Stomach (tissue), 9 donors: ENCODE results near the gene CCNI. TPM values are rescaled to one million over a fixed set of nuclear protein-coding genes. Genes with fewer than 3 reads are reported as not detected.
"Not testable (repeated sequence)": the region's sequence is repeated elsewhere in the genome, so short reads cannot be mapped to it uniquely, and the experiment has no call there.

ENCODE experiments used
- DNase-seq, 2 donors: peaks; one replicate each; pipeline versions ENCODE4 v3.0.0 to v3.0.0-alpha.2; 2013 to 2019
- H3K27ac ChIP-seq, 5 donors: fragments of 200-600 bp in 4 of 5; sonication (generic) in 4 of 5; one replicate each; pipeline ENCODE4 v1.5.1; 2013 to 2019; ENCODE audit warnings: mild to moderate bottlenecking in 1 of 5, moderate library complexity in 1 of 5
- H3K27me3 ChIP-seq, 3 donors: fragments of 200-600 bp; sonication (generic); one replicate each; pipeline ENCODE4 v1.5.1; 2017 to 2019; ENCODE audit warnings: mixed run types in 1 of 3
- H3K36me3 ChIP-seq, 4 donors: fragments of 200-600 bp; sonication (generic); 1 replicate in 3 of 4; 2 replicates in 1 of 4; pipeline ENCODE4 v1.5.1; 2016 to 2019
- H3K4me1 ChIP-seq, 4 donors: fragments of 200-600 bp; sonication (generic); one replicate each; pipeline ENCODE4 v1.5.1; 2016 to 2019
- H3K4me3 ChIP-seq, 4 donors: fragments of 200-600 bp; sonication (generic) in 3 of 4; one replicate each; pipeline ENCODE4 v1.5.1; 2016 to 2019; ENCODE audit warnings: mild to moderate bottlenecking in 1 of 4
- H3K9me3 ChIP-seq, 4 donors: fragments of 200-600 bp; sonication (generic); one replicate each; pipeline ENCODE4 v1.5.1; 2016 to 2019
- EP300 ChIP-seq: sonication (generic); formaldehyde crosslinking; IDR thresholded peaks from one replicate; pipeline ENCODE4 v1.6.1; 2017; ENCODE audit warnings: antibody characterized with exemption
- POLR2A ChIP-seq, 4 donors: fragments of 450-650 bp; IDR thresholded peaks; one replicate each; pipeline ENCODE4 v1.6.1; 2016; ENCODE audit warnings: antibody characterized with exemption in 4 of 4, control low read depth in 2 of 4, mild to moderate bottlenecking in 1 of 4, moderate library complexity in 1 of 4
- POLR2AphosphoS5 ChIP-seq, 3 donors: sonication (generic); formaldehyde crosslinking; IDR thresholded peaks; one replicate each; pipeline ENCODE4 v1.6.1; 2016; ENCODE audit warnings: antibody characterized with exemption in 3 of 3
- WGBS, 5 donors: extraction: QIAGEN DNeasy Blood & Tissue Kit in 3 of 5; methylation state at CpG; one replicate each; pipeline versions ENCODE4 v1.1.5 to v1.1.7; 2013 to 2018; 5-methylcytosine and 5-hydroxymethylcytosine counted together
- intact Hi-C: fragments of 100-400 bp; cut with DNase I; formaldehyde crosslinking; loops from one replicate; pipeline ENCODE4 v1.15.1; 2023; ENCODE audit warnings: low total_unique reads
- polyA plus RNA-seq, 3 donors: library from polyadenylated mRNA; stranded (reverse); fragments of 200-250 nt; gene quantifications; one replicate each; pipeline ENCODE4 v1.2.3, GENCODE V29; 2013
- total RNA-seq, 5 donors: library from RNA; depleted of rRNA; stranded (reverse); fragments of >200 nt; gene quantifications; one replicate each; pipeline versions ENCODE4 v1.1.0 to v1.2.3, GENCODE V29; 2014 to 2016
- TF ChIP-seq, protein P1 (sequence below), 7 experiments: fragments of 450-650 bp in 4 of 7; fragments of 200-600 bp in 3 of 7; sonication (generic) in 3 of 7; IDR thresholded peaks; one replicate each; pipeline ENCODE4 v1.5.1; 2016 to 2019; ENCODE audit warnings: antibody characterized with exemption in 7 of 7, control low read depth in 2 of 7, mild to moderate bottlenecking in 1 of 7
- donor health status: healthy with polysubstance abuse.
- donor health status: Bipolar disorder and iron deficiency.
- donor health status: healthy.

The CCNI gene
- total and polyA plus RNA-seq, 8 donors: 43.4 to 278 (median 144) TPM

- no peak overlapping the region for H3K4me3 ChIP-seq
- DNase-seq: no peak
- H3K36me3 ChIP-seq: peaks cover 10 to 29% (median 22%) of the 10 kb centered on the region in 4 donors
- H3K27ac ChIP-seq: no peak overlapping the region
- TF ChIP-seq POLR2AphosphoS5 (IDR thresholded peaks at IDR 0.05): no peak
- no peak for TF ChIP-seq EP300
- TF ChIP-seq POLR2A (IDR thresholded peaks at IDR 0.05): no peak
- TF ChIP-seq, protein P1, sequence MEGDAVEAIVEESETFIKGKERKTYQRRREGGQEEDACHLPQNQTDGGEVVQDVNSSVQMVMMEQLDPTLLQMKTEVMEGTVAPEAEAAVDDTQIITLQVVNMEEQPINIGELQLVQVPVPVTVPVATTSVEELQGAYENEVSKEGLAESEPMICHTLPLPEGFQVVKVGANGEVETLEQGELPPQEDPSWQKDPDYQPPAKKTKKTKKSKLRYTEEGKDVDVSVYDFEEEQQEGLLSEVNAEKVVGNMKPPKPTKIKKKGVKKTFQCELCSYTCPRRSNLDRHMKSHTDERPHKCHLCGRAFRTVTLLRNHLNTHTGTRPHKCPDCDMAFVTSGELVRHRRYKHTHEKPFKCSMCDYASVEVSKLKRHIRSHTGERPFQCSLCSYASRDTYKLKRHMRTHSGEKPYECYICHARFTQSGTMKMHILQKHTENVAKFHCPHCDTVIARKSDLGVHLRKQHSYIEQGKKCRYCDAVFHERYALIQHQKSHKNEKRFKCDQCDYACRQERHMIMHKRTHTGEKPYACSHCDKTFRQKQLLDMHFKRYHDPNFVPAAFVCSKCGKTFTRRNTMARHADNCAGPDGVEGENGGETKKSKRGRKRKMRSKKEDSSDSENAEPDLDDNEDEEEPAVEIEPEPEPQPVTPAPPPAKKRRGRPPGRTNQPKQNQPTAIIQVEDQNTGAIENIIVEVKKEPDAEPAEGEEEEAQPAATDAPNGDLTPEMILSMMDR (IDR thresholded peaks at IDR 0.05): no peak
- no peaks in the 10 kb centered on the region for H3K9me3 ChIP-seq
- H3K4me1 ChIP-seq: peaks cover 0 to 15% (median 5%) of the 10 kb centered on the region in 4 donors
- intact Hi-C loops: loop anchor here (10.0 kb wide), 1 partner anchor 95 kb away; the partner anchor contains the start of gene SEPTIN11
- no peaks in the 10 kb centered on the region for H3K27me3 ChIP-seq
- WGBS, 5 donors: 76 to 96% (median 94%) methylated on average over 2 of the region's 2 CpGs
Measured at GRCh38 chr4:77039796-77040195, 36.0 kb downstream of the CCNI start.

DNA sequence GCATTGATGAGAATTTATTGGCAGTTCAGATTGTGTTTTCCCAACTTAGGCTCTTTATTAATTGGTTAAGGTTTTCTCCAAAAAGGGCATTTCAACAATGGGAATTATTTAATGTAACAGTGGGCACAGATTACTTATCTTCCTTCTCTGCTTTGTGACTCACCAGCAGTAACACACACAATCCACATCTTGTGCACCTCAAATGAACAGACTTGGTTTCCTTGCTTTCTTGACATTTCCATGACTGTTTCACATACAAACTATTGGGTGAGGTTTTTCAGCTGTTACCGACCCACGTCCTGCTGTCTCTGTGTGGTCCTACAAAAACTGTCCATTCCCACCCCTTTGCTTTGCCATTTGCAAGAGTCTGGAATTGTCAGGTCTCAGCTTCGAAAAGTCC lies 38.1 kb downstream of the CCNI start:
- no peak for TF ChIP-seq EP300
- TF ChIP-seq, protein P1 (IDR thresholded peaks at IDR 0.05): no peak
- TF ChIP-seq POLR2AphosphoS5 (IDR thresholded peaks at IDR 0.05): no peak
- H3K27ac ChIP-seq: no peak overlapping the region
- peaks cover 10 to 49% (median 42%) of the 10 kb centered on the region in 4 donors for H3K36me3 ChIP-seq
- H3K4me1 ChIP-seq: no peaks in the 10 kb centered on the region
- 84 to 89% (median 86%) methylated on average over 3 of the region's 3 CpGs for WGBS, 5 donors
- no peak for DNase-seq
- H3K27me3 ChIP-seq: no peaks in the 10 kb centered on the region
- no peak overlapping the region for H3K4me3 ChIP-seq
- no peaks in the 10 kb centered on the region for H3K9me3 ChIP-seq
- intact Hi-C loops: loop anchor here (10.0 kb wide), 1 partner anchor 93 kb away; the partner anchor contains the start of gene SEPTIN11

- intact Hi-C loops: loop anchor here (10.0 kb wide), 1 partner anchor 92 kb away; the partner anchor contains the start of gene SEPTIN11
Measured at GRCh38 chr4:77037168-77037567, 38.6 kb downstream of the CCNI start.

DNA sequence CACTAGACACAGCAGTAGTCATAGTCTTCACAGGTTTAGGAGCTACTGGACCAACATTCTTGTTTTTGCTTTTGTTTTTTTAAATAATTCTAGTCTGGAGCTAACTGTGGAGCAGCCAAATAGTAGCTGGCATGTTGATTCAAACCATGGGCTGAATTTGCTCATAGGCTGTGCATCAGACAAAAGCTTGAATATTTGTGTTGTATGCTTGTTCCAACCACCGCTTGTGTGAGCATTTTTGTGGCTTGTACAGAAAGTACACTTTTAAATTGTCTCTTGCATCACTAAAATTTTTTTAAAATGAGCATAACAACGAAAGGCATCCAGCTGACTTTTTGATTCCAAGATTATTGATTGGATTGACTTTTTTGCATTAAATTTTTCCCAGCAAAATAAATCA lies 39.6 kb downstream of the CCNI start:
- intact Hi-C loops: loop anchor here (10.0 kb wide), 1 partner anchor 91 kb away; the partner anchor contains the start of gene SEPTIN11
- H3K27me3 ChIP-seq: no peaks in the 10 kb centered on the region
- H3K4me1 ChIP-seq: no peaks in the 10 kb centered on the region
- H3K4me3 ChIP-seq: no peak overlapping the region
- peaks cover 10 to 62% (median 55%) of the 10 kb centered on the region in 4 donors for H3K36me3 ChIP-seq
- no peak overlapping the region for H3K27ac ChIP-seq
- no peak for TF ChIP-seq POLR2AphosphoS5 (IDR thresholded peaks at IDR 0.05)
- no peak for TF ChIP-seq EP300
- no peak for TF ChIP-seq POLR2A (IDR thresholded peaks at IDR 0.05)
- TF ChIP-seq, protein P1 (IDR thresholded peaks at IDR 0.05): no peak
- DNase-seq: no peak
- 68 to 89% (median 85%) methylated on average over 2 of the region's 2 CpGs for WGBS, 5 donors
- no peaks in the 10 kb centered on the region for H3K9me3 ChIP-seq

More at GRCh38 chr4:77037168-77037567, 38.6 kb downstream of the CCNI start:
- not testable (repeated sequence) for H3K4me3 ChIP-seq, H3K27me3 ChIP-seq, DNase-seq, H3K9me3 ChIP-seq, H3K4me1 ChIP-seq, H3K27ac ChIP-seq
- WGBS, 5 donors: 97 to 98% (median 98%) methylated on average over 5 of the region's 5 CpGs
- peaks cover 10 to 53% (median 46%) of the 10 kb centered on the region in 4 donors for H3K36me3 ChIP-seq

- Histone ChIP-seq H3K27ac (no peak overlapping the region), H3K4me3 (no peak overlapping the region), H3K36me3 (peaks cover 19 to 73% (median 66%) of the 10 kb centered on the region in 4 donors), H3K27me3 (no peaks in the 10 kb centered on the region), H3K9me3 (no peaks in the 10 kb centered on the region), H3K4me1 (no peaks in the 10 kb centered on the region)
- no peak for DNase-seq
- WGBS, 5 donors: 96 to 100% (median 97%) methylated on average over 1 of the region's 1 CpG
- intact Hi-C loops: loop anchor here (10.0 kb wide), 1 partner anchor 90 kb away; the partner anchor contains the start of gene SEPTIN11
- TF ChIP-seq EP300: no peak
- no peak for TF ChIP-seq POLR2A (IDR thresholded peaks at IDR 0.05)
- no peak for TF ChIP-seq POLR2AphosphoS5 (IDR thresholded peaks at IDR 0.05)
- TF ChIP-seq, protein P1 (IDR thresholded peaks at IDR 0.05): no peak
Measured at GRCh38 chr4:77035153-77035552, 40.6 kb downstream of the CCNI start.
